Raji (cell line): Measurements from ENCODE around the gene PABPN1L.

Experiments
- POLR2A ChIP-seq: IDR thresholded peaks from 2 replicates; pipeline ENCODE4 v1.6.1; 2011; ENCODE audit warnings: low read depth, low read length, control low read depth; ENCODE audit not compliant: insufficient read depth

Gene PABPN1L

GRCh38 chr16:88814144-88814502, 52.3 kb downstream of the PABPN1L start:
- no peak; the same call in 1 of the 2 replicates for TF ChIP-seq POLR2A
